Stomach (tissue), 4 donors: ENCODE results near the gene PRSS22.

Experiments
- CTCF ChIP-seq, 7 experiments: fragments of 450-650 bp in 4 of 7; fragments of 200-600 bp in 3 of 7; sonication (generic) in 3 of 7; IDR thresholded peaks; one replicate each; pipeline ENCODE4 v1.5.1; 2016 to 2019; ENCODE audit warnings: antibody characterized with exemption in 7 of 7, control low read depth in 2 of 7, mild to moderate bottlenecking in 1 of 7
- POLR2A ChIP-seq, 4 donors: fragments of 450-650 bp; IDR thresholded peaks; one replicate each; pipeline ENCODE4 v1.6.1; 2016; ENCODE audit warnings: antibody characterized with exemption in 4 of 4, control low read depth in 2 of 4, mild to moderate bottlenecking in 1 of 4, moderate library complexity in 1 of 4
- POLR2AphosphoS5 ChIP-seq, 3 donors: sonication (generic); formaldehyde crosslinking; IDR thresholded peaks; one replicate each; pipeline ENCODE4 v1.6.1; 2016; ENCODE audit warnings: antibody characterized with exemption in 3 of 3

- no peak for TF ChIP-seq CTCF (IDR thresholded peaks at IDR 0.05)
- TF ChIP-seq POLR2AphosphoS5 (IDR thresholded peaks at IDR 0.05): no peak
- no peak for TF ChIP-seq POLR2A (IDR thresholded peaks at IDR 0.05)
These were observed 37.8 kb downstream of the PRSS22 start for GRCh38 chr16:2819939-2820835.
